GM19438 (cell line): ENCODE measurements around the gene VPS4B.
"Not testable (repeated sequence)": the region's sequence is repeated elsewhere in the genome, so short reads cannot be mapped to it uniquely, and the experiment has no call there.

Experiments used
- ATAC-seq: cut with Tn5 transposase; IDR thresholded peaks from one replicate; pipeline ENCODE4 v1.9.1; 2021; ENCODE audit warnings: low read depth; ENCODE audit not compliant: unreplicated experiment

Gene VPS4B

DNA sequence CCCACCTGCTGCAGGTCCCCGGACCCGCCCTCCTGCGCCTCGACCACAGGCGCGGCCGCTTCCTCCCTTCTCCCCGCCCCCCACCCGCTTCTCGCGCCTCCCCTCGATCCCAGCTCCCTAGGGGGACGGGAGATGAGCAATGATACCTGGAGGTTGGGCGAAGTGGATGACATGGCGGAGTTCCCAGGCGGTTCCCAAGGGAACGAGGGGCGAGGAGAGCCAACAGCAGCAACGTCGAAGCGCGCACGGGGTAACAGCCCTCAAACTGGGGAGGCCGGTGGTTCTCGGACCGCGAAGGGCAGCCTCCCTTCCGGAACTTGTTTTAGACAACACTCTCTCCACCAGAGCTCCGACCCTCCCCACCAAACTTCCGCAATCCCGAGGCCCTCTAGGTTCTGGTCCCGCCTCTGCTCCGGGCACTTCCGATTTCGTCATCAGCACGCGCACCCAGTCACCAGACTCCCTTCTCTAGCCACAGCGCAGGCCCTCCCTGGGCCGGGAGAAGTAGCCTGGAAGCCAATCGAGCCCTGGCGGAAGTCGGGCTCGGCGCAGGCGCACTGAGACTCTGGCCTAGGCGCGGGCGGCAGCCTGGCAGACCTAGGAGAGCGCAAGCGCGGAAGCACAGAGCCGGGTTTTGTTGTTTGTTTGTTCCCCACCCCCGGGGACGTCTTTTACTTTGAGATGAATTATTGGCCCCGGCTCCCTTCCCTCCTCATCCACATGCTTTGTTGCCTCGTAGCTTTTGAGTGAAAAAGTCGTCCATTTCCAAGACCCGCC lies at the start of gene VPS4B:
Gene VPS4B, minus strand, starts transcription at position 390 of the 777 bp plus-strand sequence. Its CDS starts 217 bp downstream, at position 173.
- peak; percentile 94 for ATAC-seq

DNA sequence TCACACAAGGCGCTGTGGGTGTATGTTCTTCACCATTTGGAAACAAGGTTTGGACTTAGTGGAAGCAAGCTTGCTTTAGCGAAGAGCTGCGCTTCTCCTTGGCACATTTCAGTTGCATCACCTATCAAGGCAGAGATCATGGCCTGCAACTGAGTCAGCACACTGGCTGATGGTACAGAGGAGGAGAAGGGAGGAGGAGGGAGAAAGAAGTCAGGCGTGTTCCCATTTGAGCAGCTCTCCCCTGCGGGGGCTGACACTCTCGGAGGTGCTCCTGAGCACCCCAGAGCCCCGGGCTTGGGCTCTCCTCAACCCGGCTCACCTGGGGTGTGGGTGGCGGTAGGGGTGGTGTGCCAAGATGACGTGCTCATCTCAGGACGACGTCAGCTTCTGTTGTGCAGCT lies 48.5 kb upstream of the VPS4B start:
- ATAC-seq, result no peak

- ATAC-seq, result no peak
Measured at GRCh38 chr18:63468575-63468974, 46.3 kb upstream of the VPS4B start.

- ATAC-seq, result no peak
Measured at GRCh38 chr18:63467699-63468098, 45.4 kb upstream of the VPS4B start.

DNA sequence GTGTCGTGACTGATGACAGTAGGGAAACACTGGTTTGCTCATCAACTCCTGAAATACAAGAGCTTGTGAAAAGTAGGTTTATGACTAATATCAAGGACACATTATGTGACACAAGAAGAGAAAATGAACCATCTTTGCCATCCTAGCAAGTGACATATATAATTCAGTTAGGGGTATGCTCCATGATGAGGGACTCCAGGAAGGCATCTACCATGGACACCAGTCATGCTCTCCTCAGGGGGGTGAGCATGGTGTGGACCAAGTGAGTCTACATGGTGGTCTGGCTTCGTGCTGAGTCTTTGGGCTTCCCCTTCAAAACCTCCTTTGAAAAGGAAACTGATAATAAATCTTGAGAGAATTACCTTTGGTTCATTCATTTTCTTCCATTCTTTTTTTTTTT lies 42.8 kb upstream of the VPS4B start:
- ATAC-seq, result no peak

- ATAC-seq, result no peak
Measured at GRCh38 chr18:63464434-63464833, 42.2 kb upstream of the VPS4B start.

DNA sequence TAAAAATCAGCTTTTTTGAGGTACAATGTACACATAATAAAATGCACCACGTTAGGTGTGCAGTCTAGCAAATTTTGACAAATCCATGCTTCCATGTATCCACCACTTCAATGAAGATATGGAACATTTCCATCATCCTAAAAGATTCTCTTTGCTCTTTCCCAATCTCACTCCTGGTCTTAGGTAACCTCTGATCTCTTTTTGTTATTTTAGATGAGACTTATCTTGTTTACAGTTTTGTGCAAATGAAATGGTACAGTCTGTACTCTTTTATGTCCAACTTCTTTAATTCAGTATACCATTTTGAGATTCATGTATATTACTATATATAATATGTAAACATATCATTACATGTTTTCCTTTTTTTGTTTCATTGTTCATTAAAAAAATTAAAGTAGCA lies 38.1 kb upstream of the VPS4B start:
- ATAC-seq, result no peak

DNA sequence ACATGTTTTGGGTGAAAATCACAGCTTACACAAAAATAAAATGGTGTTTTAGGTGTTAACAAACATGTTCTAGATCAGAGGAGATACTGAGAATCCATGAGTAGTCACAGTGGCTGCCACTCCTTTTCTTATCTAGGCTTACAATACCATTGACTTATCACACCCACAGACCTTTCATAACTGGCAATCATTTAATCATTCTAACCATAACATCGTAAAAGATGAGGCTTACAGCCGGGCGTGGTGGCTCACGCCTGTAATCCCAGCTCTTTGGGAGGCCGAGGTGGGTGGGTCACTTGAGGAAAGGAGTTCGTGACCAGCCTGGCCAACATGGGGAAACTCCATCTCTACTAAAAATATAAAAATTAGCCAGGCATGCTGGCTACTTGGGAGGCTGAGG lies 35.7 kb upstream of the VPS4B start:
- no peak for ATAC-seq

- ATAC-seq, result no peak
Measured at GRCh38 chr18:63454497-63454896, 32.2 kb upstream of the VPS4B start.

DNA sequence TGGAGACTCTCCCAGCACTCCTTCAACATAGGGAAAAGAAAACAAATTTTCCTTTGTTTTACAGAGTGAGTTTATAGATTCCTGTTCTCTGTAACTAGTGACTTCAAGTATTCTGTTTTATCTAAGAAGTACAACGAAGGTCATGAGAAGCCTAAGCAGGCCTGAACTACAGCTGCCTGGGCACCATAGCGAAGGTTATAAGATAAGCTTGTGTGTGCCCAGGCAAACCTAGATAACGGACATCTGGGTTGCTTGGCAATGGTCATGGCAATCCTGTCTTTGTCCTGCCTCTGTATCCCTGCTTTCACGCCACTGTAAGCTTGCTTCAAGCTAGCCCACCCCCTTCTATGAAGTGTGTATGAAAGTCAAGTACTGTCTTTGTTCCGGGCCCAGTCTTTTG lies 30.5 kb upstream of the VPS4B start:
- ATAC-seq, result not testable (repeated sequence)

DNA sequence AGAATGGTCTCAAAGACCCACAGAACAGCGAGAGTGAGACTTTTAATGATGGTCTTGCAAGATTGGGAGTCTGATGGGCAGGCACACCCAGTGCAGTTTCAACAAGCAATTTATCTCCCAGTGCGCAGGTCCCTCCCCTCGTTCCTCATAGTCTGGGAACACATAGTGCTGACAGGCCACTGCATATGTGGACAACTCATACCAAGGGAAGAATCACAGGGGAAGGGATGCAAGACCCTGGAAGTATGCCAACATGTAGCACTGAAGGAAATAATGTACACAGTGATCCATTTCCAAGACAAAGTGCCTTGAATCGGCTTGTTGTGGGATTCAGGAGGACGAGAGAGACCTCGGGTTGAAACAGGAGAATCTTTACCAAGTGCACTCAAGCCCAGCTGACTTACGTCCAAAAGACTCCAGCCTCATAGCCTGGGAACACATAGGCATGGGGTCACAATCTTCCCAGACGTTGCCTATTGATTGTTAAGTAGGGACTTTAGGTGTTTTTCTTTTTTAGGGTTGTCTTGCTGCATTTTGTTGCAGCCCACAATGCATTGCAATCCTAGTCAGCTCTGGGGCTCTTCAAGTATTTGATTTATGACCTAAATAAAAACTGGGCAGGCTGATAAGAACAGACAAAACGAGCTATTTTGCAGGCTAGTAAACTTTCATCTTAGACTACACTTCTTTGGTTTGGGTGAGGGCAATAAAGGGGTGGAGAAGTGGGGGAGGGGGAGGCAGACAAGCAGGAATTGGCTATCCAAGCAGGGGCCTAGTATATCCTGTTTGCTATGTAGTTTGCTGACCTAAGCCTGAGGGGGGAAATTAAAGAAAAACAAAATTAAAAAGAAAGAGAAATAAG lies 29.8 kb upstream of the VPS4B start:
- no peak for ATAC-seq

- no peak for ATAC-seq
Measured at GRCh38 chr18:63449426-63449825, 27.1 kb upstream of the VPS4B start.

- no peak for ATAC-seq
Measured at GRCh38 chr18:63447066-63447465, 24.8 kb upstream of the VPS4B start.

- no peak for ATAC-seq
Measured at GRCh38 chr18:63446266-63446665, 24.0 kb upstream of the VPS4B start.

GRCh38 chr18:63445037-63445436 lies 22.8 kb upstream of the VPS4B start:
- no peak for ATAC-seq

DNA sequence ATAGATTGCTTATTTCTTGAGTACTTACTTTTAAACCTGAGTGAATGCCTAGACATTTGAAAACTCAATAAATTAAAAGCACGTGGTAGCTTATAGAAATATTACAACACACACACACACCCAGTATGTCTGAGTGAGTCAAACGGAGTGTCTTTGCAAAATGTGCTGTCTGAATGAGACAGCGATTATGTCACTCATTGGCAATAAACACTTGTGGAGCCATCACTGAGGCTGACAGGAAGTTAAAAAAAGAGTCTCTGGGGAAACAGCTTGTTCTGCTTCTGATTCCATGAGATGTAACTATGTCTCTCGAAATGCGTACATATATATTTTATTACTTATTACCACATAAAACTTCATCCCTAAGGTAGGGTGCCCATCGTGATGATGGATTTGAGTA lies 22.3 kb upstream of the VPS4B start:
- ATAC-seq, result no peak

- ATAC-seq, result no peak
Measured at GRCh38 chr18:63443829-63444228, 21.6 kb upstream of the VPS4B start.

GRCh38 chr18:63440881-63441280 lies 18.6 kb upstream of the VPS4B start:
- no peak for ATAC-seq

- ATAC-seq, result no peak
Measured at GRCh38 chr18:63440219-63440618, 17.9 kb upstream of the VPS4B start.

GRCh38 chr18:63439334-63439733 lies 17.1 kb upstream of the VPS4B start:
- ATAC-seq, result no peak

DNA sequence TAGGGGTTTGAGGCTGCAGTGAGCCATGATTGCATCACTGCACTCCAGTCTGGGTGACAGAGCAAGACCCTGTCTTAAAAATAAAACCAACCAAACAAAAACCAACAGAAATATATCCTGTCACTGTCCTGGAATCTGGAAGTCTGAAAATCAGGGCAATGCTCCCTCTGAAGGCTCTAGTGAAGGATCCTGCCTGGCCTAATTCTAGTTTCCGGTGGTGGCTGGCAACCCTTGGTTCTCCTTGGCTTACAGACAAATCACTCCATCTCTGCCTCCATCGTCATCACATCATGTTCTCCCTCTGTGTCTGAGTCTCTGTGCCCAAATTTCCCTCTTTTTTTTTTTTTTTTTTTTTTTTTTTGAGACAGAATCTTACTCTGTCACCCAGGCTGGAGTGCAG lies 15.9 kb upstream of the VPS4B start:
- ATAC-seq, result no peak

- ATAC-seq, result no peak
Measured at GRCh38 chr18:63433334-63433866, 11.1 kb upstream of the VPS4B start.
